ENCODE data around the gene PHC2. TPM values are rescaled to one million over a fixed set of nuclear protein-coding genes. Genes with fewer than 3 reads are reported as not detected.
A peak's percentile ranks its signal among the peaks of the same experiment; 100 is the strongest.

The PHC2 gene
- total RNA-seq, 1 experiment from 2014 or later, result 9.4 TPM

DNA sequence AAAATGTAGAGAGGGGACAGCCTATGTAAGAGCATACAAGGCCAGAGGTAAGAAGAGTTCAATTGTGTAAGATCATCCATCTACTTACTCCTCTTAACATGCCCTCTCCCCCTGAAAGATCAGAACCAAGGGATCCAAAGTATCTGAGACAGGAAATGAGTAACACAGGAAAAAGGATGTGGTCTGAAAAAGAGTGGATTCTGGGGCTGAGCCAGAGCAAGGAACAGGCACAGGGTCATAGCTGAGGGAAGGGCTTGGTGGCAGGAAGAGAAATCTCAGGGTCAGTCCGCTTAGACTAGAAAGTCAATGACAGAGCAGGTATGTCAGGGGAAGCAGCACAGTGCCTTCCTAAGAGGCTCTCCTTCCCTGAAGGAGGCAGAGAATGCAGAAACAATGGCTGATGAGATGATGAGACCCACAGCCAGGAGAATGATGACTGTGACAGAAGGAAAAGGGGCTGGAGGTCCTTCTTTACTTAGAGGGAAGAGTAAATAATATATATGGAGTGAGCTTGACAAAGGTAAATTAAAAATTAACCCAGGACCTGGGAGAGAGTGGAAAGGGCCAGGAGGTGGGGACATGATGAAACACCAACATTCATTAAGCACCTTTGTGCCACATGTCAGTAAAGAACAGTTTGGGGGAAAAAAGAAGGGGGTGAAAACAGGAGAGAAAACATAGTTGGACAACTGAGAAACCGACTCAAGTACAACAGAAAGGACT lies 83.8 kb downstream of the PHC2 start:
- Histone ChIP-seq H3K79me2 (ENCODE audit: insufficient read depth, low read length) (no peaks in the 10 kb centered on the region), H2AK5ac (ENCODE audit: insufficient read length, low read length) (no peak overlapping the region), H4K91ac (ENCODE audit: insufficient read length, low read depth, low read length) (no peak overlapping the region), H4K20me1 (ENCODE audit: control insufficient read depth, insufficient read depth, insufficient read length) (no peaks in the 10 kb centered on the region), H2BK5ac (ENCODE audit: insufficient read length, low read length) (no peak overlapping the region), H3T11ph (ENCODE audit: low read length) (no peak overlapping the region), H3K14ac (ENCODE audit: insufficient read depth, low read length) (no peak overlapping the region), H3K4ac (ENCODE audit: low read depth, low read length) (no peak overlapping the region), H3K23ac (ENCODE audit: insufficient read length, low read depth, low read length) (no peak overlapping the region), H4K5ac (ENCODE audit: insufficient read length, low read depth, low read length) (no peak overlapping the region), H3K56ac (ENCODE audit: insufficient read length, low read depth, low read length) (no peak overlapping the region), H3K23me2 (ENCODE audit: insufficient read length, low read depth, low read length, poor library complexity, severe bottlenecking) (peaks cover 12% of the 10 kb centered on the region), H3K9ac (ENCODE audit: extremely low read depth, insufficient read length, low read length) (no peak overlapping the region), H4K8ac (replicated peaks; ENCODE audit: insufficient read length, low read depth, low read length) (no peak overlapping the region), H3K4me2 (ENCODE audit: insufficient read depth, insufficient read length, low read length) (no peak overlapping the region), H2AFZ (ENCODE audit: low read length) (no peak overlapping the region), H2BK12ac (ENCODE audit: insufficient read length, low read depth, low read length) (no peak overlapping the region), H2BK20ac (ENCODE audit: low read depth, low read length, poor library complexity, severe bottlenecking) (no peak overlapping the region), H3K18ac (ENCODE audit: insufficient read length, low read depth, low read length) (no peak overlapping the region), H2BK15ac (ENCODE audit: low read depth, low read length) (no peak overlapping the region), H2BK120ac (ENCODE audit: low read depth, low read length, poor library complexity, severe bottlenecking) (no peak overlapping the region), H3K79me1 (ENCODE audit: insufficient read depth, low read depth, low read length, poor library complexity, severe bottlenecking) (no peaks in the 10 kb centered on the region), H3K9me3 (ENCODE audit: control insufficient read depth, low read depth, low read length) (no peaks in the 10 kb centered on the region), H3K4me1 (ENCODE audit: insufficient read depth, low read length) (peaks cover under 1% of the 10 kb centered on the region; the same call in 1 of the 2 replicates), H3K27me3 (ENCODE audit: insufficient read depth, low read length) (peaks cover 33% of the 10 kb centered on the region), H3K27ac (ENCODE audit: insufficient read length, low read depth, low read length) (no peak overlapping the region)
- H3K9me3 Mint-ChIP-seq, result peaks cover 0 to 3% of the 10 kb centered on the region in 2 experiments; a peak in 2 of 5 replicates
- peak overlapping the region in 1 of 2 experiments; percentile 12; a peak in 1 of 5 replicates for H3K4me3 Mint-ChIP-seq
- peaks cover 50 to 66% of the 10 kb centered on the region in 2 experiments for H3K4me1 Mint-ChIP-seq
- TF ChIP-seq, protein P1, sequence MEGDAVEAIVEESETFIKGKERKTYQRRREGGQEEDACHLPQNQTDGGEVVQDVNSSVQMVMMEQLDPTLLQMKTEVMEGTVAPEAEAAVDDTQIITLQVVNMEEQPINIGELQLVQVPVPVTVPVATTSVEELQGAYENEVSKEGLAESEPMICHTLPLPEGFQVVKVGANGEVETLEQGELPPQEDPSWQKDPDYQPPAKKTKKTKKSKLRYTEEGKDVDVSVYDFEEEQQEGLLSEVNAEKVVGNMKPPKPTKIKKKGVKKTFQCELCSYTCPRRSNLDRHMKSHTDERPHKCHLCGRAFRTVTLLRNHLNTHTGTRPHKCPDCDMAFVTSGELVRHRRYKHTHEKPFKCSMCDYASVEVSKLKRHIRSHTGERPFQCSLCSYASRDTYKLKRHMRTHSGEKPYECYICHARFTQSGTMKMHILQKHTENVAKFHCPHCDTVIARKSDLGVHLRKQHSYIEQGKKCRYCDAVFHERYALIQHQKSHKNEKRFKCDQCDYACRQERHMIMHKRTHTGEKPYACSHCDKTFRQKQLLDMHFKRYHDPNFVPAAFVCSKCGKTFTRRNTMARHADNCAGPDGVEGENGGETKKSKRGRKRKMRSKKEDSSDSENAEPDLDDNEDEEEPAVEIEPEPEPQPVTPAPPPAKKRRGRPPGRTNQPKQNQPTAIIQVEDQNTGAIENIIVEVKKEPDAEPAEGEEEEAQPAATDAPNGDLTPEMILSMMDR (conservative IDR thresholded peaks at IDR 0.05), result no peak
- H3K27me3 Mint-ChIP-seq (ENCODE audit: low read depth), result peaks cover 76% of the 10 kb centered on the region
- DNase-seq, result no peak
- H3K27ac Mint-ChIP-seq, result 0 out of 7 replicates have a peak overlapping the region, but pooled peaks of 1 of the 3 experiments have one; percentile 17
- H3K36me3 Mint-ChIP-seq (ENCODE audit: insufficient read depth in 1 of 3, low read depth in 3 of 3), result no peaks in the 10 kb centered on the region; a peak in 1 of 7 replicates
- no CpG with 5 or more reads among the region's 2 CpGs for WGBS (ENCODE audit: extremely low coverage, insufficient read length, low lambda C conversion rate)

Measured in H9 (cell line).